ENCODE data around the gene UBASH3B.
"Not testable (repeated sequence)": the region's sequence is repeated elsewhere in the genome, so short reads cannot be mapped to it uniquely, and the experiment has no call there.

The UBASH3B gene

GRCh38 chr11:122655527-122656072 is at the start of gene UBASH3B:
UBASH3B (plus strand) TSS chr11:122655722; CDS start chr11:122656050, 328 bp downstream.
- DNase-seq = peak; percentile 45 to 62

GRCh38 chr11:122607162-122607561 is 48.4 kb upstream of the UBASH3B start:
- not testable (repeated sequence) for DNase-seq

GRCh38 chr11:122612123-122612824 is 43.2 kb upstream of the UBASH3B start:
- no peak for DNase-seq

GRCh38 chr11:122616718-122617117 is 38.8 kb upstream of the UBASH3B start:
- DNase-seq = no peak

DNA sequence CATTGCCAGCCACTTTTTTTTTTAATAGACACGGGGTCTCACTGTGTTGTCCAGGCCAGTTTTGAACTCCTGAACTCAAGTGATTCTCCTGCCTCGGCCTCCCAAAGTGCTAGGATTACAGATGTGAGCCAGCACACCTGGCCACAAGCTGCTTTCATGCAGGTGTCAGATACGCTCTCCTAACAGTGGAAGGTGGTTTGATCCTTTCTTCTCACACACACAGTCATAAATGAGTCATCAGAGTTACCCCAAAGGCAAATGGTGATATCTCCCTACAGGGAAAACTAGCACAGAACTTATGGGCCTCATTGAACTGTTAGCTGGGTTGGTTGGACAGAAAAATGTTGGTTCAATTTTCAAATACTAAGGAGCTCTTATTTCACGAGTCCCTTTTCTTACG is 38.2 kb upstream of the UBASH3B start:
- DNase-seq = no peak

DNA sequence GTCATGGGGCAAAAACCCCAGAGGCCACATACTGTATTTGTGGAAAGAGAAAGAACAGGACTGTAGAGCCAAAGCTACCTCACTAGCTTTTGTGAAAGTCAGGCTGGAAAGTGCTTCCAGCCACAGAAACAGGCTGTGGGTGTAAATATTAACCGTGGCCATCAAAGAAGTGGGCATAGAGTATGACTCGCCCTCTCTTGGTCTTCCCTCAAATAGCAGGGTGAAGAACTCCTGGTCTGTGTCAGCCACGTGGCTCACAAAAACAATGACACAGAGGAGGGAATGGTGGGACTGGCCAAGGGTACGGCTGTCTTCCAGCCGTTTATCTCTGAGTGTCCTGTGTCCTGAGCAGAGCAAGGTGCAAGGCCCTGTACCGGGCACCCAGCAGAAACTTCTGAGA is 37.6 kb upstream of the UBASH3B start:
- no peak for DNase-seq

- no peak for DNase-seq
Measured at GRCh38 chr11:122618927-122619326, 36.6 kb upstream of the UBASH3B start.

- DNase-seq = no peak
Measured at GRCh38 chr11:122619757-122620156, 35.8 kb upstream of the UBASH3B start.

DNA sequence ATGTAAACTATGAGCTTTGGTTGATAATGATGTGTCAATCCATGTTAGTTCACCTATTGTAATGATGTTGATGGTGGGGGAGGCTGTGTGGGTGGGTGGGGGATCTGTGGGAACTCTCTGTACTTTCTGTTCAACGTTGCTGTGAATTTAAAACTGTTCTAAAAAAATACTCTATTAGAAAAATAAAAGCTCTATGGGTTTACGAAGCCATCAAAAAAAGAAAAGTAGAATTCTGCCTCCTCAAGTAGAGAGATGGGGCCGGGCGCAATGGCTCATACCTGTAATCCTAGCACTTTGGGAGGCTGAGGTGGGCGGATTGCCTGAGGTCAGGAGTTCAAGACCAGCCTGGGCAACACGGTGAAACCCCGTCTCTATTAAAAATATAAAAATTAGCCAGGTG is 30.0 kb upstream of the UBASH3B start:
- not testable (repeated sequence) for DNase-seq

DNA sequence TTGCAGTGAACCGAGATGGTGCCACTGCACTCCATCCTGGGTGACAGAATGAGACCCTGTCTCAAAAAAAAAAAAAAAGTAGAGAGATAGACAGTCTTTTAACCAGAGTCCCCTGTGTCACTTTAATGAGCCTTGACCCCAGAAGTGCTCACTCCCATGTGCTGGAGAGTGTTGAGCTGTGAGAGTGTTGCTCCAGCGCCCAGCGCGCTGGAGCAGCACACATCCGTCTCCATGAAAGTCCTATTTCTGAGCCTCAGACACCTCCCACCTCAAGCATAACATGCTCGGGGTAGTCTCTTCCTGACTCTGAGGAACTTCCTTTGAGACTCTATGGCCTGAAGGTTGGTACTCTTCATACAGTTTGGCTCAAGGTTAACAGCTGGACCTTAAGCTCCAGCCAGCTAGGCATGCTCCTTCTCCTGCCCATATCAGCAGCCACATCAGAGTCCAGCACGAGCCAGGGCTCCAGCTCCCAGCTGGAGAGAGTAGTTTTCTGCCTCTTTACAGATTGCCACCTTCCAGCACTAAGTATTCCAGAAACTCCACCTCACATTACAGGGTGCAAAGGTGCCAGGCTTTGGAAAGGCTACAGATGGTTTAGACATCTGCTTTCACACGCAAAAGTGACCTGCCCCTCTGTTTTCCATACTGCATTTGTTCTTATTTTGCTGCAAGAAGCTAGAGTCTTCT is 29.4 kb upstream of the UBASH3B start:
- no peak for DNase-seq

DNA sequence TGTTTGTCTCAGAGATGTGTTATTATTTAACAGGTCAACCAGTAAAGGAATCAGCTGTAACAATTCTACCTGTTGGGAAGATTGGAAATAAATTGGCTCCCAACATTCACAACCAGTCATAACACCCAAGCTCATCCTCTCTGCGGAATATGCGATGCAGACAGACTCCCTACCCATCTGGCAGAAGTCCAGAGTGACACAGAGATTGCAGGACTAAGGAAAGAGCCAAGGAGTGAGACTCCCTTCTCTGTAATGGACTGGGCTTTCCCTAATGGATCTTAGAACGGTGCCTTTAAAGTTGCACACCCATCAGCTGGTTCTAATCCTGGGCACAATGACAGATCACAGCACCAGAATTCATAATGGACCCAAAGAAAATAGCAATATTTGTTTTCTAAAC is 27.8 kb upstream of the UBASH3B start:
- DNase-seq = no peak

DNA sequence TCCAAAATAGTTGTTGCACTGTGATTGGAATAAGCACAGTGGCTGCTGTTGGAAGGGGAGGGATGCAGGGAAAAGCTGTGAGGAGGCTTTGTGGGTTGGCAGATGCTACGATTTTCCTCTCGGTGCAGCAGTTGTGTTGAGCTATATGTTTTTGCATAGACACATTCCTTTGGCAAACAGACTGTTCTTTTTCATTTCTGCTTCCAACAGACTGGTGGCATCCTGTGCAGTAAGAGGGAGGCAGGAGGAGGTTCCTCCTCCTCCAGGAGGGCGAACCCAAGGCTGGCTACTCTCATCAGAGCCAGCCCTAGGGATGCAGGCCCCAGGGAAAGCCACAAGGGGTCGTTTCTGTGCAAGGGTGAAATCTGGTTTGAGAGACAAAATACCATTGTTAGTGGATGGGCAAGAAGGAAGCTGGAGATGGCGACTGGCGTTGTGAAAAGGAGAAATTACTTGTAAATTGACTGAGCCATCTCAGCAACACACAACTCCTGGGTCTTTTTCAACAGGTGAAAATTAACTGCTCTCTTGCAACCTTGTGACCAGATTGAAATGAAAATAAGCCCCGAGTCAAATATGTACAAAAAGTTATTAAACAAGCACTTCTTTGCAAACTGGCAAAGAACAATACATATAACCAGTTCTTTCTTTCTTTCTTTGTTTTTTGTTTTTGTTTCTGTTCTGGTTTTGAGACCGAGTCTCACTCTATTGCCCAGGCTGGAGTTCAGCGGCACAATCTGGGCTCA is 26.5 kb upstream of the UBASH3B start:
- peak; percentile 16 to 44 for DNase-seq

DNA sequence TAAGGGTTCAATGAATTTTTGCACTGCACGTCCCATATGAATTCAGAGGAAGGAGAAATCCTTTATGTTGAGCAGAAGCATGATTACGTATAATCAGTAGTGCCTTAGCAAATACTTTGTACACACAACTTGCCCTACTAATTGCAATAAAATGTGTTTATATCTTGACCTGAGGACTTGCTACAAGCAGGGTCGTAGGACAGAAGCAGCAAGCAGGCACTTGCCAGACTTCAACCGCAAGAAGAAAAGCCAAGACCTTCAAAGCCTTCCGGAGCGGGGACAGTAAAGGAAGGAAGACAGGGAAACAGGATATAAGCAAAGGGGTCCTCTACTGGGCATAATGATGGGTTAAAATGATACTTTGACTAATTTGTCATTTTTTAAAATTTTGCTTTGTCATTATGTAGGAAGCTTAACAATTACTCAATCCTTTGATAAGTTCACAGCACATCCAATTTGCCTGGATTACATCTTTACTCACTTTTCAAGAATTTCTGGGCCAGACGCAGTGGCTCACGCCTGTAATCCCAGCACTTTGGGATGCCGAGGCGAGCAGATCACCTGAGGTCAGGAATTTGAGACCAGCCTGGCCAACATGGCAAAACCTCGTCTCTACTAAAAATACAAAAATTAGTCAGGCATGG is 23.2 kb upstream of the UBASH3B start:
- no peak for DNase-seq

GRCh38 chr11:122633219-122633829 is 22.2 kb upstream of the UBASH3B start:
- DNase-seq = peak in 1 of 2 experiments; percentile 2

DNA sequence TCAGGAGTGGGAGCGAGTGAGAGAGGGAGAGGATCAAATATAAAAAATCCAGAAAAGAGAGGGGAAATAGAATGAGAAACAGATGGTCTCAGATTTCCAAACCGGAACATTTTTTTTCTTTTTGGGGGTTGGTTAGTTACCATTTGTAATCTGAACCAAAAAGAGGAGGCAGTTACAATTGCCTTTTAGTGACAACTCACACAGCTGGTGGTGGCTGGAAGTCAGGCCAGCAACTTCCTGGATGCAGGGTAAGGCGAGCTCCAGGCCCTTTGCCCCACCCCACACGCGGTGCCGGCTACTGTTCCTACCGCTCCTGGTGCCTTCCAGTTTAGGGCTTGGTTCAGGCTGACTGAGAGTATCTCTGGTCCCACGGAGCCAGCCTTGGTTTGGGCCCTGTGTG is 21.0 kb upstream of the UBASH3B start:
- no peak for DNase-seq

DNA sequence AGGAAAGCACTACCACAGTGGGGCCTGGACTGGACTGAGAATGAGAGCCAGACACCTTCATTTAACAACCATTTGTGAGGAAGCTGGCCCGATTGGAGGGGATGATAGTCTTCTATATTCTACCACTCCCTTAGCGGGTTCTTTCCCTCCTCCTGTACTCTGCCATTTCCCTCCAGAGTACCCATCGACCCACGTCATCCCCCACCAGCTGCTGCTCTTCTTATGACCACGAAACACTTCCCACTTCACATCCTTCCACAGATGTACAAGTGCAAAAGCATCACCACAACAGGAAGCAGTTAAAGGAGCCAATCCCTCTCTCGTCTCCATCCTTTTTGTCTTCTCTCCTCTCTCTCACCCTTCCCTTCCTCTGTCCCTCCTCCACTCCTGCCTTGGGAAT is 18.0 kb upstream of the UBASH3B start:
- DNase-seq = no peak

GRCh38 chr11:122642472-122642922 is 13.0 kb upstream of the UBASH3B start:
- DNase-seq = no peak

GRCh38 chr11:122642971-122643370 is 12.6 kb upstream of the UBASH3B start:
- no peak for DNase-seq

DNA sequence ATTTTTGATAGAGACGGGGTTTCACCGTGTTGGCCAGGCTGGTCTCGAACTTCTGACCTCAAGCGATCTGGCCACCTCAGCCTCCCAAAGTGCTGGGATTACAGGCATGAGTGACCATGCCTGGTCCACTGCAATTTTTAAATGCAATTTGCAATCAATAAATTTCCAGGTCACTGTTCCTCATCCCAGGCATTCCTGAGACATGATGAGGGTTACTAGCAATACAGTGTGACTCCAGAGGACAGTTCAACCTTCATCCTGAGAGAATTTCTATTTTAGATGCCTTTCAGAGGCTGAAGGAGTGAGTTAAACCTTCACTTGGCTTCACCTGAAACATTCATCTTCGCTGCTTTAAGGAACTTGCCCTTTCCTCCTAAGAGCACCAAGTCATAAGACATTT is 9.7 kb upstream of the UBASH3B start:
- no peak for DNase-seq

- no peak for DNase-seq
Measured at GRCh38 chr11:122646549-122647340, 8.8 kb upstream of the UBASH3B start.

DNA sequence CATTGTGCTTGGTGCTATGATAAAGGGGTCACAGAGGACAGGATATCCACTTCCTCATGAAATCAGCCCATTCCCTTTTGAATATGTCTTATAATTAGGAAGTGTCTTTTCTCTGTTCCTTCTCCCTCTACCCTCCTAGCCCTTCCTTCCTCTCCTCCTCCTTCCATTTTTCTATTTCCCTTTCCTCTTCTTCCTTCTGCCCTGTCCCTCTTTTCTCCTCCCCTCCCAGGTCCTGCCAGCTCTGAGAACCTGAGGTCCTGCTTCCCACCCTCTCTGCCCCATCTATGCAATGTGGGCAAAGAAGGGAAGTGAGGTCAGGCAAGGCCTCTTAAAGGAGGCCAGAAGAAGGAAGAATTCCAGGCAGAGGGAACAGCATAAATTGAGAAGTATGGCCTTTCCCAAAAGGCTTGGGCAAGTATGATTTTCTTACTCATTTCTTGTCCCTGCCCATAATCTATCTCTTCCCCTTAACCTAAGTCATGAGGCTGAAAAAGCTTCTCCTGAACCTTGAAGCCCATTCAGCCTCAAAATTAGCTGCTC is 7.7 kb upstream of the UBASH3B start:
- no peak for DNase-seq
